Forelimb muscle (tissue), 1 donor: Measurements from ENCODE around the gene COQ8A. TPM values are rescaled to one million over a fixed set of nuclear protein-coding genes. Genes with fewer than 3 reads are reported as not detected.
"Not testable (repeated sequence)": the region's sequence is repeated elsewhere in the genome, so short reads cannot be mapped to it uniquely, and the experiment has no call there.

Source experiments
- DNase-seq: peaks from one replicate; pipeline ENCODE4 v3.0.0-alpha.2; 2013; ENCODE audit warnings: low read depth
- polyA plus RNA-seq: library from polyadenylated mRNA; unstranded; fragments of 120-200 nt; gene quantifications from one replicate; pipeline ENCODE4 v1.2.1, GENCODE V29; 2013; ENCODE audit not compliant: insufficient read length

Gene COQ8A
- polyA plus RNA-seq, 1 donor = 78.1 TPM

DNA sequence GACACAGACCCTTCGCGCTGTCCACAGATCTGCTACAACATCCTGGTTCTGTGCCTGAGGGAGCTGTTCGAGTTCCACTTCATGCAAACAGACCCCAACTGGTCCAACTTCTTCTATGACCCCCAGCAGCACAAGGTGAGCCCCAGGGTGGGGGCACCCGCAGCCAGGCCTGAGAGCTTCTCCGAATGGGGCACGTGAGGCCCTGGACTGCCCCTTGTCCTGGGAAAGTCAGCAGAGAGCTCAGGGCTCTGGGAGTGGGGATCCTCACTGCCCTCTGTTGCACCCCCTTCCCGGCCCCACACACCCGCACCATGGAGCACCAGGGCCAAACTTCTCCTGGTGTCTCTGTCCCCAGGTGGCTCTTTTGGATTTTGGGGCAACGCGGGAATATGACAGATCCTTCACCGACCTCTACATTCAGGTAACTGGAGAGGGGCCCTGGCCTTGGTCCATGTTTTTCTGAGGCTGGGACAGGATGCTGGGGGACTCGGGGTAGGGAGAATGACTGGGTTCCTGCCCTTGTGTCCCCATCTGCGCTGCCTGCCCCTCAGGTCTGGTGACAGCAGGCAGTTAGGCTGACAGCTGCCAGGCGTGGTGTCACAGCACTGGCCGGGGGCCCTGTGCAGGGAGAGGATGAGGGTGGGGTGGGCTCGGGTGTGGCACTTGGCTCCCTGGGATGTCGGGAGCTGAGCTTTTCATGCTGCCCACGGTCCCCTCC, 44.6 kb downstream of the COQ8A start:
- DNase-seq = no peak

- no peak for DNase-seq
Observed at GRCh38 chr1:226985239-226985838, 45.2 kb downstream of the COQ8A start.

DNA sequence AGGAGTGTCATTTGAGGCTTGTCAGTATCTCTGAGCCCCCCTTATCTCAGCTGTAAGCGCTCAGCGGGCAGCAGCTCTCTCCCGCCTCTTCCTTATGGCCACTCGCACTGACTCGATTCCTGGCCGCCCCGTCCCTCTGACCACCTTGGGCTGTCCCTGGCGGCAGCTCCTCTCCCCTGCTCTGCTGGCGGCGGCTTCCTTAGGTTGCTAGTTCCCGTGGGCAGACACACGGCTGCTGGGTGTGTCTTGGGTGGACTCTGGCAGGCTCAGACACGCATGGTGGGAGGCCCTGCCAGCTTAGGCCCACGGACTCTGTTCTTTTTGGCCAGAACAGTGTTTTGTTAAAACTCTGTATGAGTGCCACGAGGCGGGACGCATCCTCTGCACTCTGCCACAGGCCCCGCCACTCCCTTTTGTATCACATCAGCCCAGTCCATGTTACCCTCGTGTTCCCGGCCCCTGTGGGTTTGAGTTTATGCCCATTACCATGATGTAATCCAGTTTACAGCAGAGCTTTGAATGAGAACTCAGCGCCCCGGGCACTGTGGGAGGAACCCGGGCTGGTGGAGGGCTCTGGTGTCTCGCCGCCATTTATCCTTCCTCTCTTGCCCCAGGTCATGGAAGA, 45.9 kb downstream of the COQ8A start:
- no peak for DNase-seq

GRCh38 chr1:226986496-226987178, 46.5 kb downstream of the COQ8A start:
- no peak for DNase-seq

GRCh38 chr1:226987179-226987536, 47.1 kb downstream of the COQ8A start:
- DNase-seq = no peak

- DNase-seq = no peak
Observed at GRCh38 chr1:226987623-226988333, 47.7 kb downstream of the COQ8A start.

- no peak for DNase-seq
Observed at GRCh38 chr1:226988334-226988666, 48.2 kb downstream of the COQ8A start.

GRCh38 chr1:226989085-226989920, 49.2 kb downstream of the COQ8A start:
- DNase-seq = no peak

DNA sequence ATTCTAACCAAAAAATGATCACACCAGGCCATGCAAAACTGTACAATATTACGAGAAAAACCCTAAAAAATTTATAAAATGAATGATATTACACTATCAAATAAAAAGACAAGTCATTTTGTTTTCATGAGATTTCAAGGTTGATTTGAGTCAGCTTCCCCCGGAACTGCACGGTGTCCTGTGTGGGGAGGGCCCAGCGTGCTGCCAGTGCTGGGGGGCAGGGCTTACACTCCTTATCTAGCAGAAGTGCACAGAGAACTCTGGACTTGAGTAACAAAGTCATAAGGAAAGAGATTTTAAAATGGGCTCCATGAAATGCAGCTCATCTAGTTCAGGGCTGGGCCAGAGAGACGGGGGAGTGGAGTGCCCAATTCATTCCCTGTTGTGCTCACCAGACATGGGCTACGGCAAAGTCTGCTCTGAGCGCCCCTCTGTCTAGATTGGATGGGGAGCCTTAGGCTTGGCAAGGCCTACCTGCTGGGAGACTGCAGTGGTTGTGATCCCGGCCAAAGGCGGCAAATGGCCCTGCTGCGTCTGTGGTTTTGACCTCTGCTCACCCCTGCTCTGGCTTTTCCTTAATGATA, 50.1 kb downstream of the COQ8A start:
- no peak for DNase-seq

DNA sequence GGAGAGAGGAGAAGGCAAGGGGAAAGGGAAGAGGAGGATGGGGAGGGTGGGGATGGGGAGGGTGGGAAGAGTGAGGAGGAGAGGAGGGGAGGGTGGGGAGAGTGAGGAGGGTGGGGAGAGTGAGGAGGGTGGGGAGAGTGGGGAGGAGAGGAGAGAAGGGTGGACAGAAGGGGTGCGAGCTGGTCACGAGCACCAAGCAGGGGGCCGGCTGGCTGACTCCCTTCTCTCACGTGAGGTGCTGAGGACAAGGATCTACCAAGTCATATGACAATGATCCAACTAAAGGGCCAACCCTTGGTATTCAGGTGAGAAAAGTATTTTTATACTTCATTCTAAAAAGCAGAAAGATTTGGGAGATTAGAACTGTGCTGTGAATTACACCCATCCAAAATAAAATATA, 51.8 kb downstream of the COQ8A start:
- no peak for DNase-seq

- no peak for DNase-seq
Observed at GRCh38 chr1:226993814-226994585, 53.9 kb downstream of the COQ8A start.

GRCh38 chr1:226994586-226995364, 54.7 kb downstream of the COQ8A start:
- no peak for DNase-seq

- DNase-seq = no peak
Observed at GRCh38 chr1:226995365-226996332, 55.6 kb downstream of the COQ8A start.

GRCh38 chr1:226999579-226999978, 59.5 kb downstream of the COQ8A start:
- DNase-seq = not testable (repeated sequence)

DNA sequence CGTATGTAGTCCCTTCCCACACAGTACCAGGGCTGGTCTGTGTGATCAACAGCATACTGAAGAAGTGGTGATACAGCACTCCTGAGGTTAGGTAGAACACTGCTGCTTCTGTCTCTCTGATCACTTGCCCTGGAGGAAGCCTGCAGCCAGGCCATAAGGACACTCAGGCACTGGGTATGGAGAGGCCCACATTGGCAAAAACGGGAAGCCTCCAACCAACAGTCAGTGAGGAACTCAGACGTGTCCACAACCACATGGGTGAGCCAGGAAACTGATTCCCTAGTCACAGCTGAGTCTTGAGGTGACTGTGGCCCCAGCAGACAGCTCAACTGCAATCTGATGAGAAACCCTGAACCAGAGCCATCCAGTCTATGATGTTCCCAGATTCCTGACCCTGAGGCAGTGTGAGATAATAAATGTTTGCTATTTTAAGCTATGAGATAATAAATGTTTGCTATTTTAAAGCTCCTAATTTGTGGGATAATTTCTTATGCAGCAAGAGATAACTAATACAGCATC, 62.5 kb downstream of the COQ8A start:
- no peak for DNase-seq

GRCh38 chr1:227003165-227003564, 63.1 kb downstream of the COQ8A start:
- no peak for DNase-seq

DNA sequence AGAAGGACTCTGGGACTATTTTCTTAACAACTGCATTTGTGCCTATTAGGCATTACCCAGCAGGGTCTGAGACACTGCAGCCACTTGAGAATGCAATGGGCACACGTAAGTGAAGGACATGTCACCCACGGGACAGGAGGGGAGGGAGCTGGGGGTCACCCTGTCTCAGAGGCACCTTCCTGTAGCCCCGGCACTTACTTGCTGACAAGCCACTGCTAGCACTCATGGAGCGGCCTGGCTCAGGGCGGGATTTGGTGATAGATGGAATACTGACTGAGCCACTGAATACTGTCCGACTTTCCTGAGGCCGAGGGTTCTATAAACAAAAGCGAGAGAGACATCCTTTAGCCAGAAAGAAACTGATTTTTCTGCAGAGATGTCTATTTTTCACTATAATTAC, 64.7 kb downstream of the COQ8A start:
- no peak for DNase-seq
